PFSK-1 (cell line): ENCODE results near the gene CDCP1.

Source experiments
- FOXP2 ChIP-seq: optimal IDR thresholded peaks from 2 replicates; pipeline ENCODE3; 2011; ENCODE audit warnings: borderline replicate concordance, control low read depth, inconsistent platforms; ENCODE audit not compliant: insufficient read depth; ENCODE audit errors: extremely low read length, extremely low read depth
- POLR2AphosphoS5 ChIP-seq: IDR thresholded peaks from 2 replicates; pipeline ENCODE4 v1.6.1; 2012; ENCODE audit warnings: low read depth, mild to moderate bottlenecking, control low read depth, low read length, moderate library complexity
- REST ChIP-seq, 2 experiments: IDR thresholded peaks; 2 replicates each; pipeline versions ENCODE4 v1.6.1 to v1.8.0; 2011 to 2012; ENCODE audit warnings: low read depth in 2 of 2, low read length in 2 of 2, control low read depth in 1 of 2, inconsistent platforms in 1 of 2, mild to moderate bottlenecking in 1 of 2, moderate library complexity in 1 of 2; ENCODE audit not compliant: insufficient read depth in 1 of 2
- SIN3A ChIP-seq: IDR thresholded peaks from 2 replicates; pipeline ENCODE4 v1.6.1; 2012; ENCODE audit warnings: mild to moderate bottlenecking, low read length, moderate library complexity, borderline replicate concordance; ENCODE audit not compliant: insufficient read depth
- TAF1 ChIP-seq: IDR thresholded peaks from 2 replicates; pipeline ENCODE4 v1.6.1; 2012; ENCODE audit warnings: low read length, control low read depth, borderline replicate concordance; ENCODE audit not compliant: insufficient read depth

The CDCP1 gene

GRCh38 chr3:45165497-45166283 lies 19.5 kb upstream of the CDCP1 start:
- TF ChIP-seq REST (IDR thresholded peaks at IDR 0.05; ENCODE audit: insufficient read depth in 1 of 2, low read depth in 2 of 2, low read length in 2 of 2) (no peak), TAF1 (no peak), FOXP2 (no peak), SIN3A (no peak), POLR2AphosphoS5 (no peak)

GRCh38 chr3:45164056-45164455 lies 17.9 kb upstream of the CDCP1 start:
- TF ChIP-seq REST (IDR thresholded peaks at IDR 0.05; ENCODE audit: insufficient read depth in 1 of 2, low read depth in 2 of 2, low read length in 2 of 2), result no peak
- TF ChIP-seq FOXP2, result no peak
- TF ChIP-seq TAF1, result no peak
- TF ChIP-seq SIN3A, result no peak
- TF ChIP-seq POLR2AphosphoS5, result no peak

- TF ChIP-seq POLR2AphosphoS5 (no peak), SIN3A (no peak), FOXP2 (no peak), REST (IDR thresholded peaks at IDR 0.05; ENCODE audit: insufficient read depth in 1 of 2, low read depth in 2 of 2, low read length in 2 of 2) (no peak), TAF1 (no peak)
These were observed 17.3 kb upstream of the CDCP1 start for GRCh38 chr3:45163481-45163880.

GRCh38 chr3:45154641-45155147 lies 8.5 kb upstream of the CDCP1 start:
- TF ChIP-seq FOXP2, result no peak
- no peak for TF ChIP-seq REST (IDR thresholded peaks at IDR 0.05; ENCODE audit: insufficient read depth in 1 of 2, low read depth in 2 of 2, low read length in 2 of 2)
- TF ChIP-seq TAF1, result no peak
- no peak for TF ChIP-seq POLR2AphosphoS5
- TF ChIP-seq SIN3A, result no peak
